Smooth muscle cell of bladder (primary cell): ENCODE data around the gene PEX7. TPM values are rescaled to one million over a fixed set of nuclear protein-coding genes. Genes with fewer than 3 reads are reported as not detected.

Experiments
- total RNA-seq: library from RNA; depleted of rRNA; stranded (reverse); fragments of >200 nt; gene quantifications from 2 replicates; pipeline ENCODE4 v1.2.3, GENCODE V29; 2014

Gene PEX7
- total RNA-seq = 7.3 and 11.6 TPM in 2 replicates

GRCh38 chr6:136822376-136823127, at the start of gene PEX7:
PEX7 (plus strand) TSS chr6:136822592; CDS start chr6:136822666, 74 bp downstream.

GRCh38 chr6:136792410-136793262, 29.8 kb upstream of the PEX7 start, which contains the start of gene MAP3K5:
MAP3K5 (minus strand) TSS chr6:136792477; CDS start chr6:136792157, 320 bp downstream.

DNA sequence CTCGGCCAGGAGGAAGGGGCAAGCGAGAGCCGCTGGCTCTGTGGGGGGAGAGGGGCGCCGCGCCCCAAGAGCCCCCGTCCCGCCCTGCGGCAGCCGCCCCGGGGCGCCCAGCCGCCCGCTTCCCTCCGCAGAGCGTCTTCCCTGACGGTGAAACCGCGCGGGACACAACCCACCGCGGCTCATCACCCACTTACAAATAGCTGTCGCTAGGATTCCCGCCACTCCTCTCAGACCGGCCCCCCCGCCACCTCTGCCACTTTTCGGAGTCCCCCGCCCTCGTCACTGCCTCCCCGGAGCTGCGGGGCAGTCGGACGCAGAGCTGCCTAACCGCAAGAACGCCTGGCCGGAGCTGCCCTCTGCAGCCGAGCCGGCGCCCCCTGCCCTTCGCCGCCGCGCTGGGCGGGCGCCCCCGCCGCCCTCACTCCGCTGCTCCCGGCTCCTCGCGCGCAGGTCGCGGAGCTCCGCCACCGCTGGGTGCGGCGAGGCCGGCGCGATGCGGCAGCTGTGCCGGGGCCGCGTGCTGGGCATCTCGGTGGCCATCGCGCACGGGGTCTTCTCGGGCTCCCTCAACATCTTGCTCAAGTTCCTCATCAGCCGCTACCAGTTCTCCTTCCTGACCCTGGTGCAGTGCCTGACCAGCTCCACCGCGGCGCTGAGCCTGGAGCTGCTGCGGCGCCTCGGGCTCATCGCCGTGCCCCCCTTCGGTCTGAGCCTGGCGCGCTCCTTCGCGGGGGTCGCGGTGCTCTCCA, 99.7 kb downstream of the PEX7 start, which contains the start of gene SLC35D3:
Gene SLC35D3, plus strand, starts transcription at position 366 of the 749 bp plus-strand sequence. Its CDS starts 128 bp downstream, at position 494.

Other genes with a start within 250 kb of the PEX7 start
- 20.1 and 20.2 TPM in 2 replicates for gene MAP3K5, start 30.1 kb upstream of the PEX7 start, total RNA-seq
- not detected in 2 replicates for gene SLC35D3, start 99.7 kb downstream of the PEX7 start, total RNA-seq
- 0.14 and 0.55 TPM in 2 replicates for gene IL20RA, start 222.4 kb downstream of the PEX7 start, total RNA-seq